ENCODE measurements around the gene CMC2.

GRCh38 chr16:80997964-80998620 is 8.6 kb downstream of the CMC2 start:
- TF ChIP-seq CTCF (IDR thresholded peaks at IDR 0.05) (no peak), POLR2A (IDR thresholded peaks at IDR 0.05) (no peak), POLR2AphosphoS5 (IDR thresholded peaks at IDR 0.05) (no peak)
